Activated B cell treated with CpG ODN at 0.5 μM for 24 hours (primary cell): ENCODE measurements around the gene PCDHB10. TPM values are rescaled to one million over a fixed set of nuclear protein-coding genes. Genes with fewer than 3 reads are reported as not detected.

Source experiments
- ATAC-seq: fragments of 200-7000 bp; cut with Tn5 transposase; one replicate; pipeline ENCODE4 v1.10.0; 2021; ENCODE audit warnings: low read depth, mild to moderate bottlenecking, moderate library complexity
- CTCF ChIA-PET: fragments of 350-600 bp; sonication (Branson Sonifier 250); formaldehyde crosslinking; loops from one replicate; lab custom pipeline; 2021; ENCODE audit warnings: antibody characterized with exemption; lab: Charles Lee
- POLR2A ChIA-PET: fragments of 350-600 bp; sonication (Branson Sonifier 250); formaldehyde crosslinking; loops from one replicate; lab custom pipeline; 2021; ENCODE audit warnings: antibody characterized with exemption; lab: Charles Lee
- DNase-seq: peaks from one replicate; pipeline ENCODE4 v3.0.0; 2022
- H3K27ac Mint-ChIP-seq: one replicate; pipeline ENCODE4 v1.8.0; 2020; ENCODE audit warnings: mixed read lengths
- H3K27me3 Mint-ChIP-seq: one replicate; pipeline ENCODE4 v1.8.0; 2021; ENCODE audit warnings: mixed read lengths
- H3K36me3 Mint-ChIP-seq: one replicate; pipeline ENCODE4 v1.8.0; 2021; ENCODE audit warnings: low read depth, mixed read lengths
- H3K4me1 Mint-ChIP-seq: one replicate; pipeline ENCODE4 v1.8.0; 2021; ENCODE audit warnings: mixed read lengths
- H3K4me3 Mint-ChIP-seq: one replicate; pipeline ENCODE4 v1.8.0; 2020; ENCODE audit warnings: mild to moderate bottlenecking, mixed read lengths
- H3K9me3 Mint-ChIP-seq: one replicate; pipeline ENCODE4 v1.8.0; 2020; ENCODE audit warnings: mixed read lengths
- CTCF ChIP-seq: fragments of 200-600 bp; IDR thresholded peaks from one replicate; pipeline ENCODE4 v1.8.0; 2022; ENCODE audit warnings: antibody characterized with exemption, mild to moderate bottlenecking
- intact Hi-C: fragments of 100-400 bp; cut with micrococcal nuclease; formaldehyde crosslinking; loops from one replicate; pipeline ENCODE4 v1.15.1; 2024
- total RNA-seq: library from RNA; stranded (reverse); gene quantifications from 2 replicates; pipeline ENCODE4 v1.2.3, GENCODE V29; 2022

Gene PCDHB10
- total RNA-seq, 1 donor from 2014 or later, result not detected

GRCh38 chr5:141236516-141237313, 44.6 kb downstream of the PCDHB10 start:
- no peak for DNase-seq
- Mint-ChIP-seq H3K4me3 (no peak overlapping the region), H3K36me3 (peaks cover 14% of the 10 kb centered on the region), H3K27ac (no peak overlapping the region), H3K9me3 (peaks cover 47% of the 10 kb centered on the region), H3K4me1 (no peaks in the 10 kb centered on the region), H3K27me3 (peaks cover 17% of the 10 kb centered on the region)
- CTCF ChIA-PET, result no interaction called here
- intact Hi-C loops, result no loop called here
- POLR2A ChIA-PET, result no interaction called here
- no peak for ATAC-seq
- TF ChIP-seq CTCF, result no peak

DNA sequence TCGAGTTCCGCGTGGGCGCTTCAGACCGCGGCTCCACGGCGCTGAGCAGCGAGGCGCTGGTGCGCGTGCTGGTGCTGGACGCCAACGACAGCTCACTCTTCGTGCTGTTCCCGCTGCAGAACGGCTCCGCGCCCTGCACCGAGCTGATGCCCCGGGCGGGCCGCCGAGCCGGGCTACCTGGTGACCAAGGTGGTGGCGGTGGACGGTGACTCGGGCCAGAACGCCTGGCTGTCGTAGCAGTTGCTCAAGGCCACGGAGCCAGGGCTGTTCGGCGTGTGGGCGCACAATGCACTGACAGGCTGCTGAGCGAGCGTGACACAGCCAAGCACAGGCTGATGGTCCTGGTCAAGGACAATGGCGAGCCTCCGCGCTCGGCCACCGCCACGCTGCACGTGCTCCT, 49.3 kb downstream of the PCDHB10 start:
- Mint-ChIP-seq H3K27me3 (peaks cover 28% of the 10 kb centered on the region), H3K36me3 (peaks cover 19% of the 10 kb centered on the region), H3K4me1 (no peaks in the 10 kb centered on the region), H3K4me3 (no peak overlapping the region), H3K9me3 (peaks cover 39% of the 10 kb centered on the region), H3K27ac (no peak overlapping the region)
- no peak for TF ChIP-seq CTCF
- ChIA-PET CTCF (no interaction called here), POLR2A (no interaction called here)
- ATAC-seq, result no peak
- DNase-seq, result no peak
- intact Hi-C loops, result no loop called here

Other genes starting within 250 kb of the PCDHB10 start
- gene PCDHAC2, start 225.9 kb upstream of the PCDHB10 start, total RNA-seq, result not detected in 2 replicates
- gene PCDHB1, start 141.0 kb upstream of the PCDHB10 start, total RNA-seq, result not detected in 2 replicates
- gene PCDHB2, start 97.7 kb upstream of the PCDHB10 start, total RNA-seq, result not detected in 2 replicates
- gene PCDHB3, start 91.9 kb upstream of the PCDHB10 start, total RNA-seq, result 0.07 TPM in 1 of 2 replicates, not detected in the other
- gene PCDHB4, start 70.5 kb upstream of the PCDHB10 start, total RNA-seq, result not detected in 2 replicates
- not detected in 2 replicates for gene PCDHB5, start 57.1 kb upstream of the PCDHB10 start, total RNA-seq
- not detected in 2 replicates for gene PCDHB6, start 42.3 kb upstream of the PCDHB10 start, total RNA-seq
- gene PCDHB7, start 19.7 kb upstream of the PCDHB10 start, total RNA-seq, result not detected in 2 replicates
- gene PCDHB8, start 14.6 kb upstream of the PCDHB10 start, total RNA-seq, result not detected in 2 replicates
- not detected in 2 replicates for gene PCDHB16, start 10.0 kb upstream of the PCDHB10 start, total RNA-seq
- 0.27 and 0.29 TPM in 2 replicates for gene PCDHB9, start 5.2 kb upstream of the PCDHB10 start, total RNA-seq
- gene PCDHB11, start 7.3 kb downstream of the PCDHB10 start, total RNA-seq, result not detected in 2 replicates
- not detected in 2 replicates for gene PCDHB12, start 16.4 kb downstream of the PCDHB10 start, total RNA-seq
- gene PCDHB13, start 21.6 kb downstream of the PCDHB10 start, total RNA-seq, result 0.07 and 0.09 TPM in 2 replicates
- 0.11 TPM in 1 of 2 replicates, not detected in the other for gene PCDHB14, start 31.0 kb downstream of the PCDHB10 start, total RNA-seq
- gene PCDHB15, start 53.0 kb downstream of the PCDHB10 start, total RNA-seq, result not detected in 2 replicates
- gene SLC25A2, start 111.7 kb downstream of the PCDHB10 start, total RNA-seq, result 2.6 and 3.9 TPM in 2 replicates
- 86.7 and 87.3 TPM in 2 replicates for gene TAF7, start 128.4 kb downstream of the PCDHB10 start, total RNA-seq
- 0.20 and 0.29 TPM in 2 replicates for gene PCDHGA1, start 138.2 kb downstream of the PCDHB10 start, total RNA-seq
- gene PCDHGA2, start 146.4 kb downstream of the PCDHB10 start, total RNA-seq, result 0.09 and 0.15 TPM in 2 replicates
- gene PCDHGA3, start 151.5 kb downstream of the PCDHB10 start, total RNA-seq, result 0.20 and 0.51 TPM in 2 replicates
- 0.37 and 0.44 TPM in 2 replicates for gene PCDHGB1, start 157.7 kb downstream of the PCDHB10 start, total RNA-seq
- 0.34 and 0.75 TPM in 2 replicates for gene PCDHGA4, start 162.7 kb downstream of the PCDHB10 start, total RNA-seq
- gene PCDHGB2, start 167.6 kb downstream of the PCDHB10 start, total RNA-seq, result 2.2 and 2.6 TPM in 2 replicates
- gene PCDHGA5, start 171.8 kb downstream of the PCDHB10 start, total RNA-seq, result 1.1 and 1.2 TPM in 2 replicates
- gene PCDHGB3, start 177.9 kb downstream of the PCDHB10 start, total RNA-seq, result 2.0 and 2.6 TPM in 2 replicates
- 1.8 and 2.3 TPM in 2 replicates for gene PCDHGA6, start 181.5 kb downstream of the PCDHB10 start, total RNA-seq
- gene PCDHGA7, start 190.4 kb downstream of the PCDHB10 start, total RNA-seq, result 1.3 and 1.6 TPM in 2 replicates
- 0.91 and 1.2 TPM in 2 replicates for gene PCDHGB4, start 195.3 kb downstream of the PCDHB10 start, total RNA-seq
- gene PCDHGA8, start 200.3 kb downstream of the PCDHB10 start, total RNA-seq, result 0.54 and 0.69 TPM in 2 replicates
- gene PCDHGB5, start 205.6 kb downstream of the PCDHB10 start, total RNA-seq, result 1.8 and 2.7 TPM in 2 replicates
- gene PCDHGA9, start 210.4 kb downstream of the PCDHB10 start, total RNA-seq, result 1.1 and 1.3 TPM in 2 replicates
- 1.2 and 1.6 TPM in 2 replicates for gene PCDHGB6, start 215.7 kb downstream of the PCDHB10 start, total RNA-seq
- 1.2 and 1.3 TPM in 2 replicates for gene PCDHGA10, start 220.6 kb downstream of the PCDHB10 start, total RNA-seq
- 1.2 and 1.4 TPM in 2 replicates for gene PCDHGB7, start 225.3 kb downstream of the PCDHB10 start, total RNA-seq
- 0.73 and 1.1 TPM in 2 replicates for gene PCDHGA11, start 228.7 kb downstream of the PCDHB10 start, total RNA-seq
- gene PCDHGA12, start 238.2 kb downstream of the PCDHB10 start, total RNA-seq, result 1.3 and 1.6 TPM in 2 replicates